Effector memory CD4-positive, alpha-beta T cell (primary cell): Measurements from ENCODE around the gene P3H4.

Experiments
- DNase-seq, 3 donors: peaks; one replicate each; pipeline ENCODE4 v3.0.0-alpha.2; 2020
- H3K27ac ChIP-seq: 2 replicates; pipeline ENCODE4 v1.7.0; 2013; ENCODE audit warnings: mild to moderate bottlenecking, low read length, moderate library complexity; ENCODE audit not compliant: insufficient read depth, poor library complexity, severe bottlenecking
- H3K27me3 ChIP-seq: replicated peaks from 2 replicates; pipeline ENCODE4 v1.7.0; 2013; ENCODE audit warnings: mild to moderate bottlenecking, low read length; ENCODE audit not compliant: insufficient read depth, control insufficient read depth, poor library complexity, severe bottlenecking
- H3K36me3 ChIP-seq: 2 replicates; pipeline ENCODE4 v1.7.0; 2013; ENCODE audit warnings: mild to moderate bottlenecking, low read length, moderate library complexity; ENCODE audit not compliant: control insufficient read depth, insufficient read depth
- H3K4me1 ChIP-seq: 2 replicates; pipeline ENCODE4 v1.7.0; 2013; ENCODE audit warnings: low read length, mild to moderate bottlenecking; ENCODE audit not compliant: control insufficient read depth, insufficient read depth, poor library complexity, severe bottlenecking
- H3K4me3 ChIP-seq: 2 replicates; pipeline ENCODE4 v1.7.0; 2013; ENCODE audit warnings: low read length, low read depth, mild to moderate bottlenecking; ENCODE audit not compliant: insufficient read depth, poor library complexity, severe bottlenecking
- H3K9me3 ChIP-seq: 2 replicates; pipeline ENCODE4 v1.7.0; 2013; ENCODE audit warnings: mild to moderate bottlenecking, low read length, moderate library complexity; ENCODE audit not compliant: control insufficient read depth

The P3H4 gene

DNA sequence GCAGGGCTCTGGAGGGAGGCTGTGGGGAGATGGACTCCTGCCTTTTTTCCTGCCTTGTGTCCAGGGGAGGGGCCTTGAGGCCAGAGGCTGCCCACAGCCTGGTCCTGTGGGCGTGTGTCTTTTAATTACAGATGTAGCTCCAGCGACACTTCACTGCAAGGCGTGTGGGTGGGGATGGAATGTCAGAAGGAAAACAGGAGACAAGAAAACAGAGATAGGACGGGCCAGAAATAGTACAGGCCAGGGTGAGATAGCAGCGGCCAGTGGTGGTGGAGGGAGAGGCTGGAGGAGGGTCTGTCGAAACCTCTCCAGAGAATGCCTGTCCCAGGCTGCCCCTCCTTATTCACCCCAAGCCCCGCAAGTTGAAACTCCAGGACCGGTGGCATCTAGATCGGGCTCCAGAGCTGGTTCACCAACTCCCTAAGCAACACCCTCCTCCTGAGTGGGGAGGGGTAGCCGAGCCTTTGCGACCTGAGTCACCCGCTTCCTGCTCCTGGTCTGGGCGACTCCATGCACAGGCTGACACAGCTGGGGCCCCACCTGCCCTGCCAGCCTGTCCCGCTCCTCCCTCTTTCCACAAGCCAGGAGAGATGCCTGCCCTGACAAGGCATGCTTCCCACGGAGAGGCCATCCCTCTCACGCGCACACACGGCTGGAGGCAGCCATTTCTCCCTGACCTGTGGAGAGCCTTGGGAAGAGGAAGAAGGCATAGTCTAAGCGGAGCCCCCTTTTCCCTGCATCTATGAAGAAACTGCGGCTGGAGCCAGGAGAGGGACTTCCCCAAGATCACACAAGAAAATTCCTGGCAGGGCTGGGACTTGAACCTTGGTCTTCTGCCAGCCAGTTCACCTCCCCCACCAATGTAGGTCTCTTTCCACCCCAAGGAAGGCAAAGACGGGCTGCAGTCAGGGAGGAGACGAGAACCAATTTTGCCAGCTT, 18.6 kb downstream of the P3H4 start:
- Histone ChIP-seq H3K4me3 (no peak overlapping the region), H3K9me3 (no peaks in the 10 kb centered on the region), H3K4me1 (no peaks in the 10 kb centered on the region), H3K27me3 (no peaks in the 10 kb centered on the region), H3K36me3 (no peaks in the 10 kb centered on the region), H3K27ac (no peak overlapping the region)
- DNase-seq = no peak

DNA sequence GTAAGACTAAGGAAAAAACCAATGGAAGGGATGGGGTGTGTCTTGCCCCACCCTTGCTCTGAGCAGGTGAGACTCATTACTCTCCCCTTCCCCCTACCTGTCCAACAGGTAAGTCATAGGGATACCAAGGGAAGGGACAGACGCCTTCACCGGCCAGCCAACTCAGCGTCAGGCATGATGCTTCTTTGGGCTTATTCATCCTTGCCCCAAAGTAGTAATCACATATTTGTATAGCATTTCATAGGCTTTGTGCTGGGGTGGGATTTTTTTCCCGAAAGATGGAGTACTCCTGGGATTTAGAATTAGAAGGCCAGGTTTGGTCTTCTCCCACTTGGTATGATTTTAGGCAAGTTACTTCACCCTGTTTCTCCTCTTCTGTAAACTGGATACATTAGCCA, 24.7 kb downstream of the P3H4 start:
- H3K4me1 ChIP-seq = peaks cover 18% of the 10 kb centered on the region
- H3K4me3 ChIP-seq = peak overlapping the region; percentile 44
- no peak for DNase-seq
- H3K27ac ChIP-seq = no peak overlapping the region
- no peaks in the 10 kb centered on the region for H3K9me3 ChIP-seq
- H3K27me3 ChIP-seq = peaks cover 13% of the 10 kb centered on the region
- no peaks in the 10 kb centered on the region for H3K36me3 ChIP-seq

DNA sequence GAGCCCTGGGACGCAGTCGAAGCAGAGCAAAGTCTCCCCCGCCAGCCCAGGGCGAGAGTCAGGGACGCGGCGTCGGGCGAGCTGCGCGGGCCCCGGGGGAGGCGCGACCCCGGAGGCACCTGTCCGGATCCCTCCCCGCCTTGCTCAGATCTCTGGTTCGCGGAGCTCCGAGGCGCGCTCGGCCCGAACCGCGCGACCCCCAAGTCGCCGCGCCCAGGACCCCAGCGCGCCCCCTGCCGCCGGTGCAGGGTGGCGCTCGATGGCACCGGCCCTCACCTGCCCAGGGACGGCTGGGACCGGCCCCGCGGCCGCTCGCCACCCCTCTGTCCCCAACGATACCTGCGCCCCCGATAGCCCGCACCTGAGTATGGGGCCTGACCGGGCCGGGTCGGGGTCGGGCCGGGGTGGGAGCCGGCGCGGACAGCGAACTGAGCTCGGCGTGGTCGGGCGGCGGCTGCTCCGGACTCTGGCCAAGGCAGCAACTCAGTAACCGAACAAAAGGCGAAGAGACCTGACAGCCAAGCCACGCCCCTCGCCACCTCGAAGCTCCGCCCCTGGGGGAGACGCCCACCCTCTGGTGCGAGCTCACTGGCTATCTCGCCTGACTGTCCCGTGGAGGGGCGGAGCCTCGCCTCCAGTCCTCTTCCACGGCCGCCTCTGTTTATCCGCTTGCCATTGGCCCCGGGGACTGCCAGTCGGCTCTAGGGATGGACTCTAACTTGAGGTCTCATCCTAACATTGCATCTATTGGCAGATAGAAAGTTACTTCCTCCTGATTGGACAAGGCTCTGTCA, 25.3 kb downstream of the P3H4 start, which contains the start of gene JUP:
JUP (minus strand) TSS at position 485 of the 794 bp plus-strand sequence. CDS start 14,857 bp downstream, outside the sequence.
- Histone ChIP-seq H3K27ac (no peak within 1 kb of the TSS), H3K4me3 (peak within 1 kb of the TSS; percentile 44), H3K27me3 (peaks cover 13% of the 10 kb centered on the region)

DNA sequence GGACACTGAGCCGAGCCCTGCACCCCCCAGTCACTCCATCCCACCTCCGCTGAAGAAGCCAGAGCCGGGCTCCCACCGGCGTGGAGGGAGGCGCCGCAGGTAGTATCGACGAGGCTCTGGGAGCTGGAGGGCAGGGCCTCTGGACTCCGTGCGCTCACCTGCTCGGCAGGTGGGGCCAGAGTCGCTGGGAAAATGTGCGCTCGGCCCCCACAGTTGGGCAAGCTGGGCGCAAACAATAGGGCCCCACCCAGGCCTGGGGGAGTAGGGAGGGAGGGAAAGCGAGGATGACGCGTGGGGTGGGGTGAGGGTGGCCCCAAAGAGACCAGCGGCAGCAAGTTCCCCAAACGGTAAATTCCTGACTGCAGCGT, 25.9 kb downstream of the P3H4 start:
- DNase-seq = no peak
- Histone ChIP-seq H3K27ac (no peak overlapping the region), H3K27me3 (peaks cover 13% of the 10 kb centered on the region), H3K4me3 (peak overlapping the region; percentile 44), H3K4me1 (peaks cover 18% of the 10 kb centered on the region), H3K36me3 (no peaks in the 10 kb centered on the region), H3K9me3 (no peaks in the 10 kb centered on the region)

More for the DNA sequence above, 25.3 kb downstream of the P3H4 start, which contains the start of gene JUP:
- no peaks in the 10 kb centered on the region for H3K36me3 ChIP-seq
- peaks cover 18% of the 10 kb centered on the region for H3K4me1 ChIP-seq
- DNase-seq = peak; percentile 79 to 80 (median 79)
- no peaks in the 10 kb centered on the region for H3K9me3 ChIP-seq

DNA sequence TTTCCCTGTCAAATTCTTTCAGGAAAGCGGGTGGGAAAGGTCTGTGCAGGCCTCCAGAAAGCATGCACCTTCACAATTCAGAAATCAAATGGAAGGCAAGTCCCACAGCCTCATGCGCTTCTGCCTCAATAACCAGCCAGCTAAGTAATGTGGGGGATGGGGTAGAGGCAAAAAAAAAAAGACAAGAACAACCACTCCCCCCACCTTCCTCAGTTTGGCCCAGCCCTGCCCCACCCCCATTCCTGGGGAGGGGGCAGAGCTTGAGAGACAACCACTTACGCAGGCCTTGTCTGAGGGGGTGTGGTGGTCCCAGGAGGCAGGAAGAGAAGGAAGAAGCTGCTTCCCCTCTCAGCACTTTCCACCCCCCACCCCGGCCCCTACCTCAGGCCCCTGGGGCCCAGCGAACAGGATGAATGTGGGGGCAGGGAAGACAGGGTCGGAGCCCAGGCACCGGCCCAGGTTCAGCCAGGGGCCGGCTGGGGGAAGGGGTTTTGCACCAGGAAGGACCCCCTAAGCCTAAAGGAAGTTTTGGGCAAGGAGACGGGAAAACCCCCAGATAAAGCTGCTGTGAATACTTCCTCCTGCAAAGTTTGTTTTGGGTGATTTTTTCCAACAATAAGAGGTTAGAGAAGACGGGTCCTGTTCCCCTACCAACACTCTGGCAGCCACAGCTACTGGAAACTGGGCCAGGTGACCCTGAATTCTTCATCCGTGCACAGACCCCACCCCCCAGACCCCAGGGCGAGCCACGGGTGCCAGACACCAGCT, 26.5 kb downstream of the P3H4 start:
- H3K36me3 ChIP-seq = no peaks in the 10 kb centered on the region
- no peak overlapping the region for H3K27ac ChIP-seq
- H3K4me1 ChIP-seq = peaks cover 18% of the 10 kb centered on the region
- DNase-seq = no peak
- peak overlapping the region; percentile 44 for H3K4me3 ChIP-seq
- H3K9me3 ChIP-seq = no peaks in the 10 kb centered on the region
- peaks cover 13% of the 10 kb centered on the region for H3K27me3 ChIP-seq

DNA sequence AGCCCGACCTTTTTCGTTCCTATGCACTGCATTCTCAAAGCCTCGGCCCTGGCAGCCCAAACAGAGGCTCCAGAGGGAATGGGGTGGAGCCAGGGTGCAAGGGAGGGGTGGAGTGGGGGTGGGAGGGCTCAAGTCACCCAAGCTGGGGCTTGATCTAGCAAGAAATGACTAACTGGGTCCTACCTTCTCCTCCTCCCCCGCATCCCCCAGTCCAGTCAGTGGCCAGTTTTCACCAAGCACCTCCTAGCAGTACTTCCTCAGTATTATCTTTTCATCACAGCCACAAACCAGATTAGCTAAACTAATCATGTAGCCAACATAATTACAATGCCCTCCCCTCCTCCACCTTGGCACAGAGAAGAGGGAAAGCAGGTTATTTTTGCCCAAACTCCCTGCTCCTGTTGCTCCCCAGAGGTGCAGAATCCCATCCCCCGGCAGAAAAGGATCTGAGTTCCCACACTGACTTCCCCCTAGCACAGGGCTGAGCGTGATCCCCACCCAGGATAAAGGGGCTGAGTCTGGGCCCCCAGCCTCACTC, 27.5 kb downstream of the P3H4 start:
- Histone ChIP-seq H3K9me3 (no peaks in the 10 kb centered on the region), H3K4me3 (no peak overlapping the region), H3K4me1 (peaks cover 18% of the 10 kb centered on the region), H3K27me3 (peaks cover 13% of the 10 kb centered on the region), H3K36me3 (no peaks in the 10 kb centered on the region), H3K27ac (no peak overlapping the region)
- DNase-seq = no peak

DNA sequence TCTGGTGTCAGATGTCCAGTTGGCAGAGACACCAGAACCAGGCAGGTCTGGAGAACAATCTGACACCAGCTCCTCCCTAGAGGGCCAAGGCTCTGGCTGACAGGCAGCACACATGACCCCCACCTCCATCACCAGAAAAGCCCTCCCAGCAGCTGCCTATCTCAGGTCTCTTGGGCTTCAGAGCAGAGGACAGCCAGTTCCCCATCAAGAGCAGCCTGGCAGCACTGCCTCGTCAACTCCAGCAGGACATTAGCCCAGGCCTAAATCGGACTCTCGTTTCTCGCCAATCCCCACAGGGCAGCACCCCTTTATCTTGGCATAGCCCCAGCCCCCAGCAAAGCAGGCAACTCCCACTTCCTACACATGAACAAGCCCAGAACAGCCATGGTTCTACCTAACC, 29.6 kb downstream of the P3H4 start:
- Histone ChIP-seq H3K27me3 (peaks cover 13% of the 10 kb centered on the region), H3K36me3 (no peaks in the 10 kb centered on the region), H3K27ac (no peak overlapping the region), H3K9me3 (no peaks in the 10 kb centered on the region), H3K4me1 (peaks cover 18% of the 10 kb centered on the region), H3K4me3 (no peak overlapping the region)
- no peak for DNase-seq

DNA sequence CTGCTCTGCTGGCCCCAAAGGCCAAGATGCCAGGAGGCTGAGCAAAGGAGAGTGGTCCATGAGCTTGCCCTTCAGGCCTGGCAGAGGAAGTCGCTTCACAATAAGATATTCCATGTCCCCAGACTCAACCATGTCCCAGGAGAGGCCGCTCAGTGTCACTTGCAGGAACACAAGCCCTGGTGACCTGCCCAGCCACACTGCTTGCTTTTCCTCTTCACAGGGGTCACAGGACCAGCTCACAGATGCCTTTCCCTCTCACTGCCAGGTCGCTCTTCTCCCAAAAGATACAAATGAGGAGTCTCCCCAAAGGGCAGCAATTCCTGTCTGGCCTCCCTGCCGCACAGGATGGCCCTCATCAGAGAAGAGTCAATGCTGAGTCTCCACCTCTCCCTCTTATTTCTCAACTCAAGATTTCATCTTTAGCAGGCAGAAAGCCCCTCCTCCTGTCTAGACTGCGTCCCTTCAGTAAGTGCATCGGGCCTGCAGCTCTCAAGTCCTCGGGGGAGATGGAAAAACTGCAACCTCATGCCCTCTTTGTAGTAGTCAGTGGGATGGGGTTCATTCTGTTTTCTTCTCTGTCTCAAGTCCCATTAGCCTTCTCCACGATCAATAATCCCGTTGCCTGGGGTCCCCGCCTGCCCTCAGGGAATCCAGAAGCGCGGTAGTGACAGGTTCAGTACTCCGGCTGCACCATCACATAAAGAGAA, 30.2 kb downstream of the P3H4 start:
- Histone ChIP-seq H3K4me1 (peaks cover 13% of the 10 kb centered on the region), H3K36me3 (no peaks in the 10 kb centered on the region), H3K9me3 (no peaks in the 10 kb centered on the region), H3K27me3 (peaks cover 13% of the 10 kb centered on the region), H3K27ac (no peak overlapping the region), H3K4me3 (no peak overlapping the region)
- DNase-seq = no peak

DNA sequence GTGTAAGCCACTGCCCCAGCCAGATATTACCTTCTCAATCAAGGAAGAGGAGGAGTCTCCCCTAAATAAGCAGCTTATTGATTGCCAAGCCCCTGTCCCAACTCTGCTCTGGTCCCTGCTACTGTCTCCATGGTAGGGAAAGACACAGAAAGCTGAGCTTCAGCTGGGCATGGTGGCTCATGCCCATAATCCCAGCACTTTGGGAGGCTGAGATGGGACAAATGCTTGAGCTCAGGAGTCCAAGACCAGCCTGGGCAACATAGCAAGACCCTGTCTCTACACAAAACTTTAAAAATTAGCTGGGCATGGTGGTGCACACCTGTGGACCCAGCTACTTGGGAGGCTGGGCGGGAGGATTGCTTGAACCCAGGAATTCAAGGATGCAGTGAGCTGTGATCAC, 31.8 kb downstream of the P3H4 start:
- H3K36me3 ChIP-seq = no peaks in the 10 kb centered on the region
- peaks cover 6% of the 10 kb centered on the region for H3K27me3 ChIP-seq
- H3K27ac ChIP-seq = no peak overlapping the region
- no peak overlapping the region for H3K4me3 ChIP-seq
- no peak for DNase-seq
- no peaks in the 10 kb centered on the region for H3K4me1 ChIP-seq
- H3K9me3 ChIP-seq = no peaks in the 10 kb centered on the region
